IMR-90 (cell line): ENCODE results near the gene MRPL28. TPM values are rescaled to one million over a fixed set of nuclear protein-coding genes. Genes with fewer than 3 reads are reported as not detected.

Source experiments
- ATAC-seq: fragments of 200-7000 bp; cut with Tn5 transposase; 2 replicates; pipeline ENCODE4 v1.9.1; 2020; ENCODE audit warnings: low read depth, mild to moderate bottlenecking, moderate library complexity
- BruUV-seq: library from RNA; stranded (reverse); fragments of 400-500 nt; replicated peaks from 2 replicates; lab custom pipeline; 2021; lab: Mats Ljungman, UMichigan
- CTCF ChIA-PET: fragments of 300-600 bp; formaldehyde crosslinking; extraction: SDS; loops from one replicate; lab custom pipeline; 2021; ENCODE audit warnings: antibody characterized with exemption; lab: Yijun Ruan, JAX
- POLR2A ChIA-PET: fragments of 300-600 bp; sonication (Branson Sonifier 250); formaldehyde crosslinking; loops from one replicate; lab custom pipeline; 2022; ENCODE audit warnings: antibody characterized with exemption; ENCODE audit not compliant: unreplicated experiment; lab: Charles Lee
- DNase-seq: peaks from one replicate; pipeline ENCODE4 v3.0.0; 2013
- H2AFZ ChIP-seq: replicated peaks from 2 replicates; pipeline ENCODE3; 2013; ENCODE audit warnings: low read length, mild to moderate bottlenecking; ENCODE audit not compliant: poor library complexity
- H2AK5ac ChIP-seq: 2 replicates; pipeline ENCODE4 v1.6.1; 2013; ENCODE audit warnings: low read depth, low read length, inconsistent platforms
- H2AK9ac ChIP-seq: replicated peaks from 2 replicates; pipeline ENCODE3; 2013; ENCODE audit warnings: mild to moderate bottlenecking, low read depth, low read length, moderate library complexity; ENCODE audit not compliant: poor library complexity
- H2BK120ac ChIP-seq: 2 replicates; pipeline ENCODE4 v1.6.1; 2013; ENCODE audit warnings: low read depth, low read length, inconsistent platforms
- H2BK15ac ChIP-seq: 3 replicates; pipeline ENCODE4 v1.6.1; 2013; ENCODE audit warnings: low read depth, low read length, inconsistent platforms
- H2BK20ac ChIP-seq: 2 replicates; pipeline ENCODE4 v1.6.1; 2013; ENCODE audit warnings: low read depth, mild to moderate bottlenecking, inconsistent platforms, low read length, moderate library complexity
- H2BK5ac ChIP-seq: 2 replicates; pipeline ENCODE4 v1.6.1; 2013; ENCODE audit warnings: mild to moderate bottlenecking, low read depth, low read length, inconsistent platforms; ENCODE audit not compliant: poor library complexity, severe bottlenecking
- H3K14ac ChIP-seq: replicated peaks from 2 replicates; pipeline ENCODE4 v1.6.1; 2013; ENCODE audit warnings: low read depth, low read length, inconsistent platforms
- H3K18ac ChIP-seq: 2 replicates; pipeline ENCODE4 v1.6.1; 2013; ENCODE audit warnings: low read depth, low read length, control low read depth
- H3K23ac ChIP-seq: 2 replicates; pipeline ENCODE4 v1.6.1; 2013; ENCODE audit warnings: low read depth, low read length, inconsistent platforms
- H3K27ac ChIP-seq: 2 replicates; pipeline ENCODE4 v1.5.1; 2013; ENCODE audit warnings: mild to moderate bottlenecking, control low read depth, low read length; ENCODE audit not compliant: insufficient read depth
- H3K27me3 ChIP-seq: 2 replicates; pipeline ENCODE4 v1.6.1; 2013; ENCODE audit warnings: low read length; ENCODE audit not compliant: control insufficient read depth, insufficient read depth
- H3K36me3 ChIP-seq: 2 replicates; pipeline ENCODE4 v1.6.1; 2013; ENCODE audit warnings: low read length, mixed read lengths; ENCODE audit not compliant: control insufficient read depth, insufficient read depth
- H3K4ac ChIP-seq: 2 replicates; pipeline ENCODE4 v1.6.1; 2013; ENCODE audit warnings: low read depth, low read length, inconsistent platforms
- H3K4me1 ChIP-seq: 2 replicates; pipeline ENCODE4 v1.6.1; 2013; ENCODE audit warnings: low read length, mixed read lengths; ENCODE audit not compliant: control insufficient read depth, insufficient read depth
- H3K4me2 ChIP-seq: 2 replicates; pipeline ENCODE4 v1.6.1; 2013; ENCODE audit warnings: low read depth, mild to moderate bottlenecking, control low read depth, low read length, moderate library complexity
- H3K4me3 ChIP-seq: 2 replicates; pipeline ENCODE4 v1.5.1; 2013; ENCODE audit warnings: low read depth, mild to moderate bottlenecking, control low read depth, low read length, moderate library complexity; ENCODE audit not compliant: insufficient read depth
- H3K56ac ChIP-seq: 2 replicates; pipeline ENCODE4 v1.6.1; 2013; ENCODE audit warnings: low read length, inconsistent platforms; ENCODE audit not compliant: insufficient read depth; ENCODE audit errors: extremely low read depth
- H3K79me1 ChIP-seq, 2 experiments: 2 replicates each; pipeline ENCODE4 v1.6.1; 2013; ENCODE audit warnings: low read length in 2 of 2, inconsistent platforms in 1 of 2, low read depth in 1 of 2
- H3K9ac ChIP-seq: 2 replicates; pipeline ENCODE4 v1.6.1; 2013; ENCODE audit warnings: low read depth, low read length, control low read depth
- H3K9me1 ChIP-seq: 2 replicates; pipeline ENCODE4 v1.6.1; 2013; ENCODE audit warnings: low read length, inconsistent platforms; ENCODE audit not compliant: insufficient read depth
- H3K9me3 ChIP-seq: 2 replicates; pipeline ENCODE4 v1.6.1; 2013; ENCODE audit warnings: low read length; ENCODE audit not compliant: control insufficient read depth, insufficient read depth
- H4K20me1 ChIP-seq: 2 replicates; pipeline ENCODE4 v1.6.1; 2013; ENCODE audit warnings: low read length, inconsistent platforms; ENCODE audit not compliant: insufficient read depth
- H4K5ac ChIP-seq: 2 replicates; pipeline ENCODE4 v1.6.1; 2013; ENCODE audit warnings: mild to moderate bottlenecking, low read depth, low read length, control low read depth
- H4K8ac ChIP-seq, 2 experiments: 2 replicates each; pipeline ENCODE4 v1.6.1; 2013; ENCODE audit warnings: low read depth in 2 of 2, low read length in 2 of 2, control low read depth in 1 of 2, inconsistent platforms in 1 of 2
- H4K91ac ChIP-seq: 2 replicates; pipeline ENCODE4 v1.6.1; 2013; ENCODE audit warnings: low read depth, low read length, inconsistent platforms; ENCODE audit not compliant: insufficient read depth
- CEBPB ChIP-seq: IDR thresholded peaks from 2 replicates; pipeline ENCODE4 v1.6.1; 2012; ENCODE audit warnings: low read depth, low read length, improper control_type of control experiment
- CHD1 ChIP-seq: IDR thresholded peaks from 2 replicates; pipeline ENCODE4 v1.6.1; 2012; ENCODE audit warnings: low read depth, low read length, improper control_type of control experiment
- FOS ChIP-seq: fragments of 150-350 bp; IDR thresholded peaks from 2 replicates; pipeline ENCODE4 v1.6.1; 2016; ENCODE audit warnings: low read depth, low read length
- MAFK ChIP-seq: IDR thresholded peaks from 2 replicates; pipeline ENCODE4 v1.6.1; 2012; ENCODE audit warnings: low read depth, low read length, improper control_type of control experiment
- MAZ ChIP-seq: IDR thresholded peaks from 2 replicates; pipeline ENCODE4 v1.6.1; 2012; ENCODE audit warnings: low read depth, mild to moderate bottlenecking, low read length, improper control_type of control experiment, moderate library complexity, borderline replicate concordance
- MXI1 ChIP-seq: IDR thresholded peaks from 2 replicates; pipeline ENCODE4 v1.6.1; 2012; ENCODE audit warnings: low read depth, mild to moderate bottlenecking, low read length, moderate library complexity, borderline replicate concordance
- NFE2L2 ChIP-seq: fragments of 150-350 bp; IDR thresholded peaks from 2 replicates; pipeline ENCODE4 v1.6.1; 2016; ENCODE audit warnings: low read depth, mild to moderate bottlenecking, low read length
- POLR2A ChIP-seq: IDR thresholded peaks from 2 replicates; pipeline ENCODE4 v1.6.1; 2012; ENCODE audit warnings: mild to moderate bottlenecking, low read depth, low read length
- RAD21 ChIP-seq: IDR thresholded peaks from 2 replicates; pipeline ENCODE4 v1.6.1; 2012; ENCODE audit warnings: low read length, improper control_type of control experiment
- RCOR1 ChIP-seq: IDR thresholded peaks from 2 replicates; pipeline ENCODE4 v1.6.1; 2012; ENCODE audit warnings: mild to moderate bottlenecking, low read length, improper control_type of control experiment; ENCODE audit not compliant: insufficient replicate concordance
- RFX5 ChIP-seq: IDR thresholded peaks from 2 replicates; pipeline ENCODE4 v1.8.0; 2012; ENCODE audit warnings: low read depth, mild to moderate bottlenecking, low read length, moderate library complexity
- SMC3 ChIP-seq: fragments of 150-350 bp; IDR thresholded peaks from 2 replicates; pipeline ENCODE4 v1.6.1; 2016; ENCODE audit warnings: low read depth, mild to moderate bottlenecking, antibody characterized with exemption, low read length, moderate library complexity
- WGBS, 2 experiments: methylation state at CpG; one replicate each; pipeline versions ENCODE4 v1.1.5 to v1.1.7; 2013; ENCODE audit warnings: missing lambda C conversion rate in 2 of 2; ENCODE audit not compliant: insufficient read length in 1 of 2; ENCODE audit errors: extremely low coverage in 2 of 2; 5-methylcytosine and 5-hydroxymethylcytosine counted together
- dilution Hi-C: fragments of 300-500 bp; cut with HindIII; formaldehyde crosslinking; loops from one replicate; pipeline ENCODE4 v1.14.3; 2018; ENCODE audit warnings: low sequenced_read_pairs; ENCODE audit not compliant: unreplicated experiment
- in situ Hi-C: fragments of 300-500 bp; cut with MboI; formaldehyde crosslinking; loops from 3 replicates; pipeline ENCODE4 v1.14.3; 2019; ENCODE audit warnings: low sequenced_read_pairs, inconsistent platforms, mixed read lengths
- intact Hi-C: fragments of 100-400 bp; cut with micrococcal nuclease; formaldehyde crosslinking; loops from 2 replicates; pipeline ENCODE4 v1.10.0; 2022
- polyA plus RNA-seq, 3 experiments: library from polyadenylated mRNA; depleted of rRNA; stranded (reverse); fragments of >200 nt; gene quantifications; 2 replicates each; pipeline ENCODE4 v1.2.3, GENCODE V29; 2012; ENCODE audit warnings: low replicate concordance in 1 of 3
- total RNA-seq: library from RNA; depleted of rRNA; stranded (reverse); fragments of >200 nt; gene quantifications from 2 replicates; pipeline ENCODE4 v1.2.3, GENCODE V29; 2012
- TF ChIP-seq, protein P1 (sequence below): fragments of 150-350 bp; IDR thresholded peaks from 2 replicates; pipeline ENCODE4 v1.6.1; 2016; ENCODE audit warnings: low read depth, mild to moderate bottlenecking, low read length, moderate library complexity, borderline replicate concordance
- TF ChIP-seq, protein P2 (sequence below): conservative IDR thresholded peaks from 2 replicates; pipeline ENCODE4 v1.5.1; 2012; ENCODE audit warnings: mild to moderate bottlenecking, low read depth, low read length, improper control_type of control experiment
- TF ChIP-seq, protein P3 (sequence below): fragments of 150-350 bp; IDR thresholded peaks from 2 replicates; pipeline ENCODE4 v1.6.1; 2017; ENCODE audit warnings: mild to moderate bottlenecking, antibody characterized with exemption, low read length, low read depth

The MRPL28 gene
- total and polyA plus RNA-seq, 2 of the 4 experiments (the other 2 are of a cell fraction), result 104 to 181 TPM

DNA sequence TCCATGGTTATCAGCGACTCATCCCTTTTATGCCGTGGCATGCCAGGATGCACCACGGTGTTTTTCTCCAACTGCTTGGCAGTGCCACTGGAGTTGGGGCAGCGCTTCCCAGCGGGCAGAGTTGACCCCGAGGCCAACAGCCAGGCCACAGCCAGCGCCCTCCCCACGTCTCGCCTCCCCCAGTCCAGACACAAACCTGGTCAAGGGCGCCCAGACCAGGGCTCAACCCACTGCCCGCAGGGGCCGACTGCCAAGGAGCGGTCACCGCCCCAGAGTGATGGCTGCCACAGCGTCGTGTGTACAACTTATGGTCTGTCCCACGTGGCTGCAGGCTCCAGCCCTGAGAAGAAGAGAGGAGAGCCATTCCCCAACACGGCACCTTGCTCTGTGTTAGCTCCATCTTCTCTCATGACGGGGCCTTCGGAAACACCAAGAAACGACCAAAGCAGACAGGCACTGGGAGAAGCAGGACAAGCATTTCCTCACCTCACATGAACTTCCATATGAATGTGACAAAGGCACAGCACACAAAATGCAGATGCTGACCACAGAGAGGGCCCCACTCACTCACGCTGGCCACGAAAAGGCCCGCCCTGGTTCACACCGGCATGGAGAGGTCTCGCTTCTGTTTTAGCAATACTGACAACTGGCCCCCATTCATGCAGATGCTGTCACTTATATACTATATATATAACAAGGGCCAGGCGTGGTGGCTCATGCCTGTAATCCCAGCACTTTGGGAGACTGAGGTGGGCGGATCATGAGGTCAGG lies 44.8 kb downstream of the MRPL28 start:
- Histone ChIP-seq H4K8ac (no peak overlapping the region), H2BK5ac (no peak overlapping the region), H2BK120ac (no peak overlapping the region), H3K23ac (no peak overlapping the region), H3K79me1 (peaks cover 30 to 69% of the 10 kb centered on the region in 2 experiments), H3K36me3 (no peaks in the 10 kb centered on the region; the same call in 1 of the 2 replicates), H2AK9ac (peak overlapping the region; percentile 44), H4K20me1 (peaks cover 79% of the 10 kb centered on the region), H4K91ac (no peak overlapping the region), H3K4me1 (peaks cover 9% of the 10 kb centered on the region), H2AFZ (no peak overlapping the region), H3K9me1 (peaks cover 26% of the 10 kb centered on the region), H3K4me2 (no peak overlapping the region), H3K4ac (no peak overlapping the region), H2BK15ac (no peak overlapping the region), H3K4me3 (no peak overlapping the region), H3K27me3 (no peaks in the 10 kb centered on the region), H3K56ac (no peak overlapping the region), H2BK20ac (no peak overlapping the region), H3K14ac (no peak overlapping the region), H4K5ac (no peak overlapping the region), H3K9me3 (no peaks in the 10 kb centered on the region), H3K27ac (no peak overlapping the region), H3K9ac (no peak overlapping the region), H3K18ac (no peak overlapping the region), H2AK5ac (peak overlapping the region; percentile 28; the same call in 1 of the 2 replicates)
- in situ Hi-C loops, result no loop called here
- WGBS, 2 experiments, result 94% methylated on average over 18 of the region's 28 CpGs; no CpG with 5 or more reads in 1 of the 2 experiments
- intact Hi-C loops, result no loop called here
- DNase-seq (no peak), ATAC-seq (no peak)
- no TSS peak for BruUV-seq
- dilution Hi-C loops, result no loop called here
- ChIA-PET CTCF (no interaction called here), POLR2A (no interaction called here)
- TF ChIP-seq, protein P1, sequence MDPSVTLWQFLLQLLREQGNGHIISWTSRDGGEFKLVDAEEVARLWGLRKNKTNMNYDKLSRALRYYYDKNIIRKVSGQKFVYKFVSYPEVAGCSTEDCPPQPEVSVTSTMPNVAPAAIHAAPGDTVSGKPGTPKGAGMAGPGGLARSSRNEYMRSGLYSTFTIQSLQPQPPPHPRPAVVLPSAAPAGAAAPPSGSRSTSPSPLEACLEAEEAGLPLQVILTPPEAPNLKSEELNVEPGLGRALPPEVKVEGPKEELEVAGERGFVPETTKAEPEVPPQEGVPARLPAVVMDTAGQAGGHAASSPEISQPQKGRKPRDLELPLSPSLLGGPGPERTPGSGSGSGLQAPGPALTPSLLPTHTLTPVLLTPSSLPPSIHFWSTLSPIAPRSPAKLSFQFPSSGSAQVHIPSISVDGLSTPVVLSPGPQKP, result no peak
- TF ChIP-seq, protein P2, sequence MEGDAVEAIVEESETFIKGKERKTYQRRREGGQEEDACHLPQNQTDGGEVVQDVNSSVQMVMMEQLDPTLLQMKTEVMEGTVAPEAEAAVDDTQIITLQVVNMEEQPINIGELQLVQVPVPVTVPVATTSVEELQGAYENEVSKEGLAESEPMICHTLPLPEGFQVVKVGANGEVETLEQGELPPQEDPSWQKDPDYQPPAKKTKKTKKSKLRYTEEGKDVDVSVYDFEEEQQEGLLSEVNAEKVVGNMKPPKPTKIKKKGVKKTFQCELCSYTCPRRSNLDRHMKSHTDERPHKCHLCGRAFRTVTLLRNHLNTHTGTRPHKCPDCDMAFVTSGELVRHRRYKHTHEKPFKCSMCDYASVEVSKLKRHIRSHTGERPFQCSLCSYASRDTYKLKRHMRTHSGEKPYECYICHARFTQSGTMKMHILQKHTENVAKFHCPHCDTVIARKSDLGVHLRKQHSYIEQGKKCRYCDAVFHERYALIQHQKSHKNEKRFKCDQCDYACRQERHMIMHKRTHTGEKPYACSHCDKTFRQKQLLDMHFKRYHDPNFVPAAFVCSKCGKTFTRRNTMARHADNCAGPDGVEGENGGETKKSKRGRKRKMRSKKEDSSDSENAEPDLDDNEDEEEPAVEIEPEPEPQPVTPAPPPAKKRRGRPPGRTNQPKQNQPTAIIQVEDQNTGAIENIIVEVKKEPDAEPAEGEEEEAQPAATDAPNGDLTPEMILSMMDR, result no peak
- TF ChIP-seq RAD21 (no peak), RFX5 (no peak), FOS (no peak), CHD1 (no peak), NFE2L2 (no peak), POLR2A (no peak), MAFK (no peak), RCOR1 (no peak), MXI1 (no peak), CEBPB (no peak), MAZ (no peak), SMC3 (no peak)
- TF ChIP-seq, protein P3, sequence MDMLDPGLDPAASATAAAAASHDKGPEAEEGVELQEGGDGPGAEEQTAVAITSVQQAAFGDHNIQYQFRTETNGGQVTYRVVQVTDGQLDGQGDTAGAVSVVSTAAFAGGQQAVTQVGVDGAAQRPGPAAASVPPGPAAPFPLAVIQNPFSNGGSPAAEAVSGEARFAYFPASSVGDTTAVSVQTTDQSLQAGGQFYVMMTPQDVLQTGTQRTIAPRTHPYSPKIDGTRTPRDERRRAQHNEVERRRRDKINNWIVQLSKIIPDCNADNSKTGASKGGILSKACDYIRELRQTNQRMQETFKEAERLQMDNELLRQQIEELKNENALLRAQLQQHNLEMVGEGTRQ, result no peak
